ENCODE results near the gene INPP5D.
"Not testable (repeated sequence)": the region's sequence is repeated elsewhere in the genome, so short reads cannot be mapped to it uniquely, and the experiment has no call there.

DNA sequence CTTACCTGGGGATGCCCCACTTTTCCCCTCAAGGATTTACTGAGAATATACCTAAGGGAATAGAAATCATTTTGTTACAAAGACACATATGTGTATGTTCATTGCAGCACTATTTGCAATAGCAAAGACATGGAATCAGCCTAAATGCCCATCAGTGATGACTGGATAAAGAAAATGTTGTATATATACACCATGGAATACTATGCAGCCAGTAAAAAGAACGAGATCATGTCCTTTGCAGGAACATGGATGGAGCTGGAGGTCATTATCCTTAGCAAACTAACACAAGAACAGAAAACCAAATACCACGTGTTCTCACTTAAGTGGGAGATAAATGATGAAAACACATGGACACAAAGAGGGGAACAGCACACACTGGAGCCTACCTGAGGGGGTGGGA is 63.4 kb downstream of the INPP5D start:
- TF ChIP-seq POLR2A, POLR2AphosphoS5 (IDR thresholded peaks at IDR 0.05): not testable (repeated sequence)
